DOHH2 (cell line): ENCODE measurements around the gene PRKD2.

Experiments used
- EZH2phosphoT487 ChIP-seq: fragments of 200-600 bp; sonication (generic); IDR thresholded peaks from 2 replicates; pipeline ENCODE4 v1.6.1; 2017; ENCODE audit warnings: borderline replicate concordance, mild to moderate bottlenecking, antibody characterized with exemption, low read length, moderate library complexity, mixed read lengths
- TF ChIP-seq, protein P1 (sequence below): fragments of 200-600 bp; sonication (generic); IDR thresholded peaks from one replicate; pipeline ENCODE4 v1.5.1; 2014; ENCODE audit warnings: antibody characterized with exemption, mild to moderate bottlenecking, low read depth, low read length; ENCODE audit not compliant: poor library complexity, severe bottlenecking

GRCh38 chr19:46624958-46625661 lies 91.8 kb downstream of the PRKD2 start, which contains the start of gene PTGIR:
- TF ChIP-seq, protein P1, sequence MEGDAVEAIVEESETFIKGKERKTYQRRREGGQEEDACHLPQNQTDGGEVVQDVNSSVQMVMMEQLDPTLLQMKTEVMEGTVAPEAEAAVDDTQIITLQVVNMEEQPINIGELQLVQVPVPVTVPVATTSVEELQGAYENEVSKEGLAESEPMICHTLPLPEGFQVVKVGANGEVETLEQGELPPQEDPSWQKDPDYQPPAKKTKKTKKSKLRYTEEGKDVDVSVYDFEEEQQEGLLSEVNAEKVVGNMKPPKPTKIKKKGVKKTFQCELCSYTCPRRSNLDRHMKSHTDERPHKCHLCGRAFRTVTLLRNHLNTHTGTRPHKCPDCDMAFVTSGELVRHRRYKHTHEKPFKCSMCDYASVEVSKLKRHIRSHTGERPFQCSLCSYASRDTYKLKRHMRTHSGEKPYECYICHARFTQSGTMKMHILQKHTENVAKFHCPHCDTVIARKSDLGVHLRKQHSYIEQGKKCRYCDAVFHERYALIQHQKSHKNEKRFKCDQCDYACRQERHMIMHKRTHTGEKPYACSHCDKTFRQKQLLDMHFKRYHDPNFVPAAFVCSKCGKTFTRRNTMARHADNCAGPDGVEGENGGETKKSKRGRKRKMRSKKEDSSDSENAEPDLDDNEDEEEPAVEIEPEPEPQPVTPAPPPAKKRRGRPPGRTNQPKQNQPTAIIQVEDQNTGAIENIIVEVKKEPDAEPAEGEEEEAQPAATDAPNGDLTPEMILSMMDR: no peak
- no peak for TF ChIP-seq EZH2phosphoT487
